Measurements from ENCODE around the gene CCDC91. TPM values are rescaled to one million over a fixed set of nuclear protein-coding genes. Genes with fewer than 3 reads are reported as not detected.

CCDC91 gene
- total and polyA plus RNA-seq, 9 of the 15 experiments (the other 6 are each of a cell fraction or from before 2014, with no cell fraction given), result 10.1 to 31.1 (median 26.3) TPM

- no peak for TF ChIP-seq TAF9B (IDR thresholded peaks at IDR 0.05; ENCODE audit: partially characterized antibody)
Observed at GRCh38 chr12:28327722-28328121, 137.5 kb downstream of the CCDC91 start (continued).

- H4K20me1 ChIP-seq (replicated peaks; ENCODE audit: control insufficient read depth, insufficient read depth, low read length), result no peaks in the 10 kb centered on the region
- DNase-seq (ENCODE audit: extremely low read depth in 1 of 4, low spot score in 3 of 4) (no peak), ATAC-seq (no peak), FAIRE-seq (no peak)
- H3K36me3 ChIP-seq (ENCODE audit: control insufficient read depth, insufficient read depth, low read length), result no peaks in the 10 kb centered on the region
- in situ Hi-C loops (cut with MboI) (no loop called here), intact Hi-C loops (cut with micrococcal nuclease) (no loop called here)
- peaks cover 0 to 1% of the 10 kb centered on the region in 2 experiments; a peak in 1 of 5 replicates for H3K4me1 ChIP-seq (replicated peaks in 1 of 2; ENCODE audit: control insufficient read depth in 2 of 2, insufficient read depth in 2 of 2, low read length in 2 of 2)
- ChIA-PET POLR2A (no interaction called here), CTCF (ENCODE audit: low intra/inter-chr PET ratio) (no interaction called here)
- no peak overlapping the region for H3K4me2 ChIP-seq (ENCODE audit: insufficient read depth, low read length)
- no peaks in the 10 kb centered on the region for H3K27me3 ChIP-seq (ENCODE audit: control insufficient read depth in 2 of 2, insufficient read depth in 2 of 2, low read length in 2 of 2)
- no peaks in the 10 kb centered on the region for H3K79me2 ChIP-seq (ENCODE audit: control insufficient read depth, insufficient read depth, low read length)
- WGBS (ENCODE audit: insufficient coverage, low coverage, missing lambda C conversion rate), result 100% methylated on average over 2 of the region's 2 CpGs
- no peak overlapping the region for H3K9ac ChIP-seq (ENCODE audit: insufficient read depth in 1 of 2, low read depth in 2 of 2, low read length in 2 of 2)
- no peak for TF ChIP-seq RERE (CRISPR knock-in tag; IDR thresholded peaks at IDR 0.05; ENCODE audit: borderline replicate concordance)
- no peak for TF ChIP-seq GTF2A2 (tag; IDR thresholded peaks at IDR 0.05)
- no peak for TF ChIP-seq ZNF507 (tag; conservative IDR thresholded peaks at IDR 0.05)
- no peak for TF ChIP-seq ZNF655 (CRISPR knock-in tag; IDR thresholded peaks at IDR 0.05)
- no peak for TF ChIP-seq PRPF4 (IDR thresholded peaks at IDR 0.05; ENCODE audit: insufficient read depth, low read depth, low read length, poor library complexity, severe bottlenecking)
- no peak for TF ChIP-seq CBX2 (IDR thresholded peaks at IDR 0.05; ENCODE audit: insufficient read depth, low read length, poor library complexity, severe bottlenecking)
- TF ChIP-seq TAL1 (IDR thresholded peaks at IDR 0.05), result no peak
- TF ChIP-seq HNRNPK (IDR thresholded peaks at IDR 0.05; ENCODE audit: low read depth, low read length, poor library complexity, severe bottlenecking), result no peak
- TF ChIP-seq STAT5B (CRISPR knock-in tag; IDR thresholded peaks at IDR 0.05), result no peak
- no peak for TF ChIP-seq CTBP1 (IDR thresholded peaks at IDR 0.05; ENCODE audit: borderline replicate concordance)
- no peak for TF ChIP-seq NR3C1 (CRISPR knock-in tag; IDR thresholded peaks at IDR 0.05)
- no peak for TF ChIP-seq XRCC4 (IDR thresholded peaks at IDR 0.05; ENCODE audit: extremely low read depth, insufficient read depth, insufficient read length)
- no peak for TF ChIP-seq CC2D1A (IDR thresholded peaks at IDR 0.05)
- no peaks in the 10 kb centered on the region for H3K9me3 ChIP-seq (replicated peaks; ENCODE audit: control insufficient read depth, insufficient read depth, low read depth, low read length)
- H3K27ac ChIP-seq (ENCODE audit: extremely low read depth, low read depth, low read length), result no peak overlapping the region
- no TSS peak for BruUV-seq (replicated peaks)
- no peak overlapping the region for H3K4me3 ChIP-seq
- no peak overlapping the region for H2AFZ ChIP-seq (ENCODE audit: low read depth, low read length)
- H3K9me1 ChIP-seq (ENCODE audit: control insufficient read depth, insufficient read depth, low read length), result no peaks in the 10 kb centered on the region
Observed at GRCh38 chr12:28328967-28329366, 138.7 kb downstream of the CCDC91 start.
